ENCODE results near the gene RAB32.

The RAB32 gene

GRCh38 chr6:146590492-146590891, 46.9 kb downstream of the RAB32 start:
- H3K27ac ChIP-seq: no peak overlapping the region
- H3K36me3 ChIP-seq: no peaks in the 10 kb centered on the region
- H3K9me3 ChIP-seq (ENCODE audit: severe bottlenecking): no peaks in the 10 kb centered on the region
- TF ChIP-seq CTCF (IDR thresholded peaks at IDR 0.05; ENCODE audit: low read depth, low read length): no peak
- H3K27me3 ChIP-seq (ENCODE audit: insufficient read depth, low read depth, severe bottlenecking): no peaks in the 10 kb centered on the region
- no peak for DNase-seq
- H3K4me3 ChIP-seq (ENCODE audit: low read depth, low read length): no peak overlapping the region

GRCh38 chr6:146592451-146592850, 48.8 kb downstream of the RAB32 start:
- no peaks in the 10 kb centered on the region for H3K36me3 ChIP-seq
- H3K4me3 ChIP-seq (ENCODE audit: low read depth, low read length): no peak overlapping the region
- no peak for TF ChIP-seq CTCF (IDR thresholded peaks at IDR 0.05; ENCODE audit: low read depth, low read length)
- DNase-seq: no peak
- H3K27me3 ChIP-seq (ENCODE audit: insufficient read depth, low read depth, severe bottlenecking): no peaks in the 10 kb centered on the region
- no peaks in the 10 kb centered on the region for H3K9me3 ChIP-seq (ENCODE audit: severe bottlenecking)
- H3K27ac ChIP-seq: no peak overlapping the region

GRCh38 chr6:146593986-146594385, 50.4 kb downstream of the RAB32 start:
- Histone ChIP-seq H3K4me3 (ENCODE audit: low read depth, low read length) (no peak overlapping the region), H3K27me3 (ENCODE audit: insufficient read depth, low read depth, severe bottlenecking) (no peaks in the 10 kb centered on the region), H3K36me3 (no peaks in the 10 kb centered on the region), H3K9me3 (ENCODE audit: severe bottlenecking) (no peaks in the 10 kb centered on the region), H3K27ac (no peak overlapping the region)
- DNase-seq: no peak
- TF ChIP-seq CTCF (IDR thresholded peaks at IDR 0.05; ENCODE audit: low read depth, low read length): no peak

GRCh38 chr6:146594495-146594894, 50.9 kb downstream of the RAB32 start:
- H3K36me3 ChIP-seq: no peaks in the 10 kb centered on the region
- TF ChIP-seq CTCF (IDR thresholded peaks at IDR 0.05; ENCODE audit: low read depth, low read length): no peak
- H3K9me3 ChIP-seq (ENCODE audit: severe bottlenecking): no peaks in the 10 kb centered on the region
- no peaks in the 10 kb centered on the region for H3K27me3 ChIP-seq (ENCODE audit: insufficient read depth, low read depth, severe bottlenecking)
- no peak overlapping the region for H3K4me3 ChIP-seq (ENCODE audit: low read depth, low read length)
- no peak for DNase-seq
- H3K27ac ChIP-seq: no peak overlapping the region

GRCh38 chr6:146595972-146596731, 52.5 kb downstream of the RAB32 start:
- Histone ChIP-seq H3K4me3 (ENCODE audit: low read depth, low read length) (no peak overlapping the region), H3K9me3 (ENCODE audit: severe bottlenecking) (no peaks in the 10 kb centered on the region), H3K27ac (no peak overlapping the region), H3K36me3 (no peaks in the 10 kb centered on the region), H3K27me3 (ENCODE audit: insufficient read depth, low read depth, severe bottlenecking) (peaks cover 6% of the 10 kb centered on the region)
- no peak for TF ChIP-seq CTCF (IDR thresholded peaks at IDR 0.05; ENCODE audit: low read depth, low read length)
- no peak for DNase-seq
